HG03521 (cell line): ENCODE results near the gene OPN5.

Source experiments
- ATAC-seq: cut with Tn5 transposase; IDR thresholded peaks from one replicate; pipeline ENCODE4 v1.9.1; 2021; ENCODE audit warnings: mild to moderate bottlenecking, moderate library complexity; ENCODE audit not compliant: unreplicated experiment

Gene OPN5

DNA sequence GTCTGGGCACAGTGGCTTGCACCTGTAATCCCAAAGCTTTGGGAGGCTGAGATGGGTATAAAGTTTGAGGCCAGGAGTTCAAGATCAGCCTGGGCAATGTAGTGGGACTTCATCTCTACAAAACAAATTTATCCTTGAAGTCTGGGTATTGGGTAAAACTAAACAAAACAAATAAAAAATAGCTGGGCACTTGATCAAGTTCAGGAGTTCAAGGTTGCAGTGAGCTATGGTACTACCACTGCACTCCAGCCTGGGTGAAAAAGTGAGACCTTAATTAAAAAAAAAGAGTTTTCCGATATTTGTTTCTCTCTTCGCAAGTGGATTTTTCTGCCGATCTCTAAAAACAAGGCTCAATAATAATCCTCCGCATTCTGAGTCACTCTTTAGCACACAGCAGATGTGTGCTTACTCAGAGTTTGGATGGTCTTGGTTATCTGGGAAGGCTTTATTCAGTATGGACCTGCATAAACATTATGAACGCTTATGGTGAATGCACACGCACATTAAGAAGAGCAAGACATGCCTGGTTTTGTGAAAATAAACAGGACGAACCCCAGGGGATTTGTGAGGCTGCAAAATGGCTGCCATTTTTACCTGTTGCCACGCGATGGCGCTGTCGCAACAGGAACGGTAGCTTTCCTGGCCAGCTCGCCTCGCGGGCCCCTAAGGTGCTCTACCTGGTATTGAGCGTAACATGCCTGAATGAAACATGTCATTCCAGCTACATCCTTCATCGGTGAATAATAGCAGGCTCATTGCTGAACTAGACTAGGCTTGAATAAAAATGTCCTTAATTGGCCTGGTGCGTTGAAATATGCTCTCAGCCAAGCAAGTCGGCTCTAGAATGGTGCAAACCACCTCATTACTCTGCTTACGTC, 6.0 kb downstream of the OPN5 start:
- ATAC-seq: peak; percentile 76

DNA sequence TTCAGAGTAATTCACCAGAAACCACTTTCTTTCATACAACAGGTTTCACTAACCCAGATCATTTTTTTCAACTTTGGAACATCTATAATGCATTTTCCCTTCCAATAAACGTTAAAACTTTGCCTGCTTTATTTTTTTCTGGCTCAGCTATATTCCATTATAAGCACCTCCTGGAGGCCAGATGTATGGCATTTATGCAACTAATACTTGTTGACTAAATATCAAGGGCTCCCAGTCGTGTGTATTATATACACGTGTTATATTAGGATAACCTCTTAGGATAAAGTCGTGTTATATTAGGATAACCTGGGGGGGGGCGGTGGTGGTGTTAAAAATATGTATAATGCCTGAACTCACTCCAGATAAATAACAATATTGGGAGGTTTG, 6.7 kb downstream of the OPN5 start:
- no peak for ATAC-seq

DNA sequence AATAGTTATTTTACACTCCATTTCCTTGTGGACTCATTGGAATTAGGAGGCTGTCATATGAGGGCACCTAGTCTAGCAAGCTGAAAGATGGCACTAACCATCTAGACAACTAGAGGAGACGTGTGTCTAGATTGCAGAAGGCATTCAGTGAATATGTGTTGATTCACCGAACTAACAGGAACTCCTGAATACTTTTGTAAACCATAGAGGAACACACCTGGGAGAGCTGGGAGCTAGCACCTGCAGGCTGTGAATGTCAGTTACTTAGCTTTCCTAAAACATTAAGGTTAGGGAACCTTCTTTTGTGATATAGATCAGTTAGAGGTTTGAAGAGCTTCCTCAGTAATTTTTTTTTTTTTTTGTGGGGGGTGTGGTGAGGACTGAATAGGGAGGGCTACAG, 7.7 kb downstream of the OPN5 start:
- no peak for ATAC-seq

DNA sequence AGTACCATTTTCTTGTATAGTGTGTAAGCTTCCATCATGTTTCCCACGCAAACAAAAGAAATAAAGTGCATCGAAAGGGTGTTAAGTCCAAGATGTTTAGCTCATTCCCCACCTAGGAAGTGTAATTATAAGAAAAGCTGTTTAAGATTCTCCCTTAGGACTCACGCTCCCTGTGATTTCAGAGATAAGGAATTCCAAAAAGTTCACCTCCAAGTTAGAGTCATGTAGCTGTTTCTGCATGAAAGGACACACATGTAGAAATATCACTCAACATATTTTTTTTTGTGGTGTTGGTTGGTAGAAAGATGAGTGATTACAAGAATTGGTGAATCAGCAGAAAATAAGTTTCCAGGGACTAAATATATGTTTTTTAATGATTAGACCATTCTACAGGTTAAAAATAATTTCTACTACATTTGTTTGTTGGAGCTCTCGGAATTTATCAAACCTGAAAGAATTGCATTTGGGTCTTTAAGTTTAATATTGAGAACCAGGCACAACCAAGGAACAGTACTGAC, 10.4 kb downstream of the OPN5 start:
- ATAC-seq: no peak

DNA sequence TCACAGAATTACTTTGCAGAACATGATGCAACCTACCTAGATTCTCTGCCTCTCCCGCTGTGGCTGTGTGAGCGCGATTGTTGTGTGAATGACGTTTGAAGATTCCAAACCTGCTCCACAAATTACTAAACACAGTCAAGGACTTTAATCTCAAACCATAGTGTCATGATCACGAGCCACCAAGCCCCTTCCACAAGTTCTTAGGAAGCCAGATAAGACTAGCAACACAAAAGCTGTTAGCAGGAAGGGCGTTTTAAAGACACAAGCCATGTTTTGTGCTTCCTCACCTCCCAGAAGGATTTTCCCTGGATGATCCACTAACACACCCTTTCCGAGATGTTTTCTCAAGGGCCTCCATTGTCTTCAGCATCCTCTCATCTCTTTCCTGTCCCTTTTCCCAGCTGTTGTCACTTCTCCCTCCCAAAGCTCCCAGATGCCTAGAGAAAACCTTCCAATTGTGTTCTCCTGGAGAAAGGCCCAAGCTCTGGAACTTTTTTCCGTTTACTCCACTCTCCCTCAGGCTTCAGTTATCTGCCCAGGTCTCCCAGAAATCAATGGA, 12.8 kb downstream of the OPN5 start:
- no peak for ATAC-seq

DNA sequence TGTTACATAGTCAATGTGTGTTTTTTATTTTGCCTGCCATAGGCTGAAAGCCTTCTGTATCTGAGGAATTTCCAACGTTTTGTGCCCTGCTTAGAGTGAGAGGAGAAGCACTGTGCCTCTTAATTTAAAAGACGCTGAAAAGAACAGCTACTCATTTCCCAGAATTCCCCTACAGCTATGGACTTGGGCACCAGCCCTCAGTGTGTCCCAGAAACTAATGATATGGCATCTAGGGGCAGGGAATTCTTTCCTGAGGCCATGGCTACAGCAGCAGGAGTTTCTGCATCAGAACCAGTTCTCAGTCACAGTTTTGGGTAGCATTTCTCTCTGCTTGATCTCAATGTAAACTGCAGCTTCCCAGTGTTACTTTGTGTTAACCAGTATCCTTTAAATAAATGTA, 20.2 kb downstream of the OPN5 start:
- ATAC-seq: no peak

DNA sequence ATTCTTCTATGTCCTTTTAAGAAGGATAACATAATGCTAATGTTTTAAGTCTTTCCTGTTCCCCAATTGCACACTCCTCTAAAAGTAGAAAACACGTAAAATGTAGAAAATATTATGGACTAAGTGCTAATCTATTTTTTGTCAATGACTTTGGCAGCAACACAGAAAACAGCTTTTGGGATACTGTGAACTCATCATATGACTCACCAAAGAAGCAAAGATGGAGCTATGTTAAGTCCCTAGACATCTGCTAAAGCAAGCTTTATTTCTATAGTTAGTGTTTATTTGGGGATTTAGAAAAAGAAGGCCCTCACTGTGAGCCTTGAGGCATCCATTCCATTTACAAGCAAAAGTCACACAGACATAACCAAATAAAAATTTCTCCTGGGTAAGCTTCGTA, 23.0 kb downstream of the OPN5 start:
- no peak for ATAC-seq

DNA sequence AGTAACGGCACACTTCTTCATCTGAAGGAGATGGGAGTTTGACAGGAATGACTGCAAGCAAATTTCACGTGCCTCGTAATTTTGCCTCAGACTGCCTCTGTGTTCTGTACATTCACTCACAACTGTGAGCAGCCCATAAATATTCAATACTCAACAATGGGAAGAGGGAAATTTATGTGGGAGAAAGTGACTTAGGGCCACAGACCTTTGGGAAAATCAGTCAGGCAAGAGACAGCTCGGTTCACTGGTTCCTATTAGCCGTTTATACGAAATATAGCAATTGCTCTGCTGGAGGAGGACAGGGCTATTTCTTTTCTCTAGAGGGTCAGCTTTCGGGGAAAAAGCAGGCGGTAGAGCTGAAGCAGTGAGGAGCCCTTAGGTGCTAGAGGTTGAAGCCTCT, 28.0 kb downstream of the OPN5 start:
- ATAC-seq: no peak

DNA sequence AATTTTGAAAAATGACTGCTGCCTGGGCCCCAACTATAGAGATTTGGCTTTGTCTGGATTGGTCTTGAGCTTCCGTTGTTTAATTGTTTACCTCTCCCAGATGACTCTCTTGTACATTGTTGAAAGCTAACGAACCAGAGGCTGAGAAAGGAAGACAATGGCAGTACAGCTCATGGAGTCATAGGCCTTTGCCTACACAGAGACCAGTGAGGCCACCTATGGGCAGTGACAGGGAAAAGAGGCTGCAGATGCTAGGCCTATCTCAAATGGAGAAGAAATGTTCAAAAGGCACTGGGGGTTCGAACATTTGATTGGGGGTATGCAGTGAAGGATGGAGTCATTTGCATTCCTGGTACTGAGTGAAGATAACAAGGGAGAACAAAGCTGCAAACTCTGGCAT, 29.1 kb downstream of the OPN5 start:
- no peak for ATAC-seq

DNA sequence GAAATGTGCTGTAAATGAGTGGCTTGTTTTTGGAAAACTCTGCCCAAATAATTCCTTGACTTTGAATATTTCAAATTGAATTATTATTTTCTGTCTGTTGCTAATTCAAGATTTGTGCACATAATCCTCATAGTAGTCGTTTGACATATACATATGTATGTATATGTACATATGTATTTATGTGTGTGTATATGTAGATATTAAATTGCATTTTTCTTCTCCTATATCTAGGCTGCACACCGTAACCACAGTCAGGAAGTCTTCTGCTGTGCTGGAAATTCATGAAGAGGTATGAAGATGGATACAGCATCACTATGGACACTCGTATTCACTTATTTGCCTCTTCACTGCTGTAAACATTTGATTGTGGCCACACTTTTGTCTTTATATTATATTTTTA, 29.6 kb downstream of the OPN5 start:
- ATAC-seq: no peak

DNA sequence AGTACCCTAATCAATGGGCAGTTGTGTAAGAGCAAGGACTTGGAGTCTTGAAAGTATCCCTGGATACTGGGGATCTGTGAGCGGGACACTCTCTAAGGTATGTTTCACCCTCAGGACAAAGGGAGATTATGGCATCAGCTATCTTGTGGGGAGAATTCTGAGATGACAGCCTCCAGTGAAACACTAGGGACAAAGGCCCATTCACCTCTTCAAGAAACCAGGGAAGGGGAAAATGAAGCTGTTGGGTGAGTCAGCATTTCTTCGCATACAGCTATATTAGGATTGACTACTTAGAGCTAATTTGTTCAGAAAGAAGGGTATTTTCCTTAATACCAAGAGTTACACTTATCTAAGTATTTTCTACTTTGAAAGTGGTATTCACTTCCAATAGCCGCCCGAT, 35.9 kb downstream of the OPN5 start:
- ATAC-seq: no peak

DNA sequence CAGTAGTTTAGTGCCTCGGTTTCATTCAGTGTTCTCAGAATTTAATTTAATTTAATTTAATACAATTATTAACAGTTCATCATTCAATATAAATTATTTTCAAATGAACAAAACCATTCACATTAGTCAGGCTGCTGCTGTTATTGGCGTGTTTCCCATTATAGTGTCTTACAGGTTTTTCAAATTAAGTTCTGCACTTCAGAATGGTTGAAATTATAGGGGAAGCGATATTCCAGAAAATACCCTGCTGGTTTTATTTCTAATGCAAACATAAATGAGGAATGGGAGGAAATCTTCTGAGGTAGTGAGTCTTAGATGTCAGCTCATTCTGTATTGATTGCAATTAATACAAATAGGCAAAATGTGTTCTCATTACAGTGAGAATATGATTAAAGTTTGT, 37.6 kb downstream of the OPN5 start:
- ATAC-seq: no peak

DNA sequence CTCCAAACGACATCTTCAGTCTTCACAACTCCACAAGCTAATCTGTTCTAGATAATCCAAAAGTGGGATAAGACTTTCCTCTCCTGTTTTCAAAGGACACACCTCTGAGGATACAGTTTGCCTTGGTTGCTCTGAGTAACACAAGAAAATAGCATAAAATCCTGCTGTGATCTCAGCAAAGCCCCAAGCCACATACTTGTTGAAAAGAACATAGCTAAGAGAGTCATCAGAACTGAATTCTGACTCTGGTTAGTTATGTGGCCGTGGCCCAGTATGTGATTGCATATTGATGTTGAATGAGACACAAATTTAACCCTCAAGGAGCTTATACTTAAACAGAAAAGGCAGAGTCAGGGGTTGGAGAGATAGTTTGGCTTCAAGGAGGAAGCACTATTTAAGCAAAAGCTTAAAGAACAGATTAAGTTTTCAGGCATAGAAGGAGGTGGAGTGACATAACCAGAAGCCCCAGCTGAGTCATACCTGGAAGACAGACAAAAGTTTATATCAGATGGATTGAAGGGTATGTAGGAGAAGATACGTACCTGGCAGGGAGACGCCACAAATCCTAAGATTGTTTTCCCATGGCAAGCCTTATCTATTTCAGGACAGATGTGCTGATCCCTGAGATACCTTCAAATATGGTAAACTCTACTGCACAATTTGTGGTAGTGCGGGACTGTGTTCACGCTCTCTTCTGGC, 41.2 kb downstream of the OPN5 start:
- no peak for ATAC-seq

DNA sequence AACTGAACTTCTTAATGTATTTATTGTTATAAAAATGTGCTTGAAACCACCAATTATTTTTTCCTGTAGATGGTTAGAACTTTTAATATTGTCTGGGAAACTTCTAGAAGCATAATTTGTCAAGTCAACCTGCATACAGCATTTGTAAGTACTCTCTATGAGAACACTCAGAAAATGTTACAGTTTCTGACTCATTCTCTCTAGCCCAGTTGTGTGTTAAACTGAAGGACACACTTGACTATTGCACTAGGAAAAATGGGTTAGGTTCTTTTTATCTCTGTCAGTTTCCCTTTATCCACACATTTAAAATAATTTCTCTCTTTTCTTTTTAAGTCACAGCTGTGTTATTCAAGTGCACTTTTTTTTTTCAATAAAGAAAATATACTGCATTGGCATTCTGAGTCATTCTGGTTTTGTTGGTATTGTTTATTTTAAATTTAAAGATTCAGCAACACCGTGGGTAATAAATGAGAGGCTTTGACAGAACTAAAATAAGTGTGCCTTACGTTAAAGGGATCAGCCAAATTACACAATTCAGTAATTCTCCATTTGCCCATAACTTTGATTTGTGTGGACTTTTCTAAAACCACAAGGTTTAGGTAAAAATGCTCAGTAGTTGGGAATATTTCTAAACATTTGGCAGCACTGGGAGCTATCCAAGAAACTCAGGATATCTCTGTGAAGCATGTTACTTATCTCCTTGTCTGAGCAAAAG, 50.7 kb downstream of the OPN5 start:
- ATAC-seq: no peak

DNA sequence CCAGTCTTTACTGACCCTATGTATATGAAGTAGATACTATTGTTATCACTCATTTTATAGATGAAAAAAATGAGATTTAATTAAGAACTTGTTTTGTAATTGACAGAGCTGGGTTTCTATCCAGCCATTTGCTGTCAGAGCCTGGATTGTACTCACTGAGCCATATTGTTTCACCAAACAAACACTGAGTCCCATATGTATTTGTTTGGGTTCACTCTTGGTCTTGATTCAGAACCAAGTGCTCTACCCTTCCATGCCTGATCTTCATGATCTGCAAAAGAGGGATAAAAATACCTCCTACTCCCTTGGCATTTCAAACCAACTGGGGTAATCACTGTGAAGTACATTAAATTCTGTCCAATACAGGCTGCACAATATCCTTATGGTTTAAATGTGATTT, 52.4 kb downstream of the OPN5 start:
- ATAC-seq: no peak

DNA sequence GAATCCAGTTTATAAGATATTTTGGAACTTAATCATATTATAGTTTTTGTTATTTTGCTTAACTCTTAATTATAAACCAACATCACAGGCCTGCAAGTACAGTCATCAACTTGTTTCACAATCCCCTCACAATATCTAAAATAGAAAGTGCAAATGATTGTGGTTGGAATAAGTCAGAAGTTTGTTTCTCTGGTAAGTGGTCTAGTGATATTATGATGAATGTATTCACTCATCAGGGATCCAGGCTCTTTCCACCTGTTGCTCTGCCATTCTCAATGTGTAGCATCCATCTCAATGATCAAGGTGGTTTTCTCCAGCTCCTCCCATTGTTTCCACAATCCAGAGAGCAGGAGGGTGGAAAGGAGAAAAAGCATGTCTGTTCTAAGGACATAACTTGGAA, 54.2 kb downstream of the OPN5 start:
- ATAC-seq: no peak

DNA sequence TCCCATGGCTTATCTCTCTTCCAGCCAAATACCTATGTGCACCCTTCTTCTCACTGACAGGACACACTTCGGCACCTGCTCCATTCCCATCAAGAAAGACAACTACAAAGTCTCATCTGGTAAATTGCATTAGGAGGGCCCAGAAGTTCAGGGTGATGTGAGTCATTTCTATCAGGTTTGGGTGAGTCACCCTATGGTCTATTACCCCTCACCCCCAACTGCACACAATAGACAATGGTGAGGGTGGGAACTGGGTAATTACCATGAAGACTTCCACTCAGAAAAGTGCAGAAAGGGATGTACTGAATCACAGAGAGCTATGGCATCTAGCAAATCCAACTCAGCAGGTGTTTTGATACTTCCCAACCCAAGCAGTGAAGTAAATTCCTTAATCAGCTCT, 54.8 kb downstream of the OPN5 start:
- no peak for ATAC-seq

DNA sequence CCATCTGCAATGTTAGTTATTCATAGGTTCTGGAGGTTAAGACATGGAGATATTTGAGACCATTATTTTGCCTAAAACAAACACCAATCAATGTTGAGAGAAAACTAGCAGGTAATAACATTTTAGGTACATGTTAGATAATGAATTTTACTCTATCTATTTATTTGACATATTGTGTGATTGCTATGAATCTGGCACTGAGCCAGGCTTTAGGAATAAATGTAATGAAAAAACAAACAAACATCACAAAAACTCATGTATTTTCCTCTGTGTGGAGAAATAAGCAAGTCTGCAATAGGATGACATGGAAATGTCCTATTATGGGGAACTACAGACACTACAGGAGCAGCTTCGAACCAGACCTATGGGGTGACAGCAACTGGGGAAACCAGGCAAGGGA, 57.8 kb downstream of the OPN5 start:
- no peak for ATAC-seq

DNA sequence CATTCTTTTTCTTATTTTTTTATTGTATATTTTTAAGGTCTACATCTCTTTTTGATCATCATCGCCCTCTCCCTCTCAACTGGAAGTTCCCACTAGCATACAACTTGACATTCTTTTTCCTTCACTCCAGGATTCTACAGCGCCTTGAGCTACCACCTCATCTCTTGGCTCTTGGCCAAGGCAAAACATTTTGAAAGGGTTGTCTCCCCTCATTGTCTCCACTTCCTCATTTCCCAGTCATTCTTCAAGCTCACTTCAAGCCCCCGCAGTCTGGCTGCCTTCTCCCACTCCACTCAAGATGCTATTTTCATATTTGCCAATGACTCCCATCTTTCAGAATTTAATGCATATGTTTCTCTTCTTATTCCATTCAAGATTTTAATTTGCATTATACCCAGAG, 63.0 kb downstream of the OPN5 start:
- no peak for ATAC-seq

DNA sequence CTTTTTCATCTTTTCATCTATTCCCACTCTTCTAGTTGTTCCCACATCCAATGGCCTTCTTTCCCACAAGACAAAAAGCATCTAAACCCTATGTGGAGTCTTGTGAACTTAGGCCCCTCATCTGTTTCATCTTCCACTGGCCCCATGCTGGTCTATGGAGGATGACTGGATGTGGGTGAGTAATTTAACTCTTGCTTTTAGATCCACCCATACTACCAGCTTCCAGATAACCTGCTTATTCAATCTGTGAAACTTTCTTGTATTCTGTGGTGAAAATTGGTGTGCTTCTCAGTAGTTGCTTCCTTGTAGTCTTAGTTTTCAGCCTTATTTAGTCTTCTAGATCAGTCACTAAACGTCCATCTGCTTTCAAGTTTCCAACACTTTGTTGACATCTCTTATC, 64.9 kb downstream of the OPN5 start:
- ATAC-seq: no peak

DNA sequence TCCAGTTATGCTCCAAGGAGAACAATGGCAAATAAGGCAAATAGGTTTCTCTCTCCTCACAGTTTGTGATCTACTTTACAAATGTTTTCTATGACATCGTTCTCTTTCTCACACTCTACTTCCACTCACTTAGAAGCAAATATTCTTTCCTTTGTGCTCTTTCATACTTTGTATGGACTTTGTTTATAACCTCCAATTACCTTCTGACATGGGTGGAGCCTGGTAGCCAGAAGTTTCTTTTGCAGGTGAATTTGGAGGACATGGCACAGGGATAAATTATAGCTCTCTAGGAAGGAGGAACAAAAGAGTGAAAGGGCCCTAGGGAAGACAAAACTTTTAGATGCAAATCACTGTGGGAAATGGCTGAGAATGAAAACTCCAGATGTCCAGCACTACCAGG, 69.3 kb downstream of the OPN5 start:
- ATAC-seq: no peak
